ENCODE data around the gene PRCC. TPM values are rescaled to one million over a fixed set of nuclear protein-coding genes. Genes with fewer than 3 reads are reported as not detected.

Gene PRCC
- total and polyA plus RNA-seq, 7 experiments from 2014 or later: 40.9 to 88.9 (median 60.8) TPM

- ChIA-PET CTCF (no interaction called here), POLR2A (no interaction called here)
- Histone ChIP-seq H3K9me3 (ENCODE audit: control insufficient read depth in 2 of 3, low read length in 3 of 3) (no peaks in the 10 kb centered on the region), H3K27me3 (ENCODE audit: control insufficient read depth in 2 of 2, insufficient read depth in 2 of 2, low read length in 2 of 2) (no peaks in the 10 kb centered on the region), H3K4me3 (ENCODE audit: low read length) (no peak overlapping the region), H3K27ac (ENCODE audit: low read depth, low read length) (no peak overlapping the region), H3K4me1 (ENCODE audit: control insufficient read depth in 2 of 2, insufficient read depth in 2 of 2, low read length in 2 of 2) (peaks cover 26 to 61% of the 10 kb centered on the region in 2 donors), H3K36me3 (ENCODE audit: control insufficient read depth in 2 of 3, insufficient read depth in 3 of 3, low read length in 3 of 3) (peaks cover 0 to 46% (median 21%) of the 10 kb centered on the region in 3 experiments)
- H3K9me3 Mint-ChIP-seq: peaks cover 0 to 3% (median 0%) of the 10 kb centered on the region in 11 donors
- peaks cover 0 to 71% (median 25%) of the 10 kb centered on the region in 5 donors for H3K36me3 Mint-ChIP-seq
- no peaks in the 10 kb centered on the region for H3K27me3 Mint-ChIP-seq
- ATAC-seq (no peak), DNase-seq (no peak)
- peak overlapping the region in 2 of 10 donors; percentile 12 to 97 for H3K4me3 Mint-ChIP-seq
- H3K4me1 Mint-ChIP-seq: peaks cover 54 to 80% (median 60%) of the 10 kb centered on the region in 7 donors
- intact Hi-C loops (cut with micrococcal nuclease): no loop called here
- peak overlapping the region in 8 of 9 donors; percentile 2 to 100 (median 80) for H3K27ac Mint-ChIP-seq
Measured at GRCh38 chr1:156811168-156811567, 43.8 kb downstream of the PRCC start.

- peaks cover 0 to 6% (median 0%) of the 10 kb centered on the region in 11 donors for H3K9me3 Mint-ChIP-seq
- ChIA-PET POLR2A (interaction anchor here (0.7 kb wide), 1 partner anchor 12 kb away, joined by 3 read pairs; no protein-coding TSS in a partner anchor), CTCF (interaction anchor here (0.8 to 3.4 kb wide), 5 partner anchors 25 to 123 kb away, joined by 3 to 12 read pairs (median 4); partner anchors contain the start of gene NTRK1)
- DNase-seq: no peak
- H3K27ac ChIP-seq (ENCODE audit: low read depth, low read length): no peak overlapping the region
- H3K36me3 Mint-ChIP-seq: peaks cover 0 to 69% (median 18%) of the 10 kb centered on the region in 5 donors
- ATAC-seq: no peak
- H3K4me3 ChIP-seq (ENCODE audit: low read length): no peak overlapping the region
- intact Hi-C loops (cut with micrococcal nuclease): no loop called here
- no peaks in the 10 kb centered on the region for H3K27me3 ChIP-seq (ENCODE audit: control insufficient read depth in 2 of 2, insufficient read depth in 2 of 2, low read length in 2 of 2)
- no peaks in the 10 kb centered on the region for H3K27me3 Mint-ChIP-seq
- H3K4me3 Mint-ChIP-seq: peak overlapping the region in 9 of 10 donors; percentile 31 to 97 (median 82)
- peaks cover 56 to 82% (median 69%) of the 10 kb centered on the region in 7 donors for H3K4me1 Mint-ChIP-seq
- H3K36me3 ChIP-seq (ENCODE audit: control insufficient read depth in 2 of 3, insufficient read depth in 3 of 3, low read length in 3 of 3): peaks cover 0 to 34% (median 14%) of the 10 kb centered on the region in 3 experiments
- peaks cover 33 to 63% of the 10 kb centered on the region in 2 donors for H3K4me1 ChIP-seq (ENCODE audit: control insufficient read depth in 2 of 2, insufficient read depth in 2 of 2, low read length in 2 of 2)
- no peaks in the 10 kb centered on the region for H3K9me3 ChIP-seq (ENCODE audit: control insufficient read depth in 2 of 3, low read length in 3 of 3)
- H3K27ac Mint-ChIP-seq: peak overlapping the region; percentile 55 to 100 (median 99)
Measured at GRCh38 chr1:156812293-156812990, 45.1 kb downstream of the PRCC start.

- no peaks in the 10 kb centered on the region for H3K27me3 ChIP-seq (ENCODE audit: control insufficient read depth in 2 of 2, insufficient read depth in 2 of 2, low read length in 2 of 2)
- H3K27me3 Mint-ChIP-seq: no peaks in the 10 kb centered on the region
- H3K27ac ChIP-seq (ENCODE audit: low read depth, low read length): peak overlapping the region; percentile 98
- peaks cover 0 to 25% (median 14%) of the 10 kb centered on the region in 3 experiments for H3K36me3 ChIP-seq (ENCODE audit: control insufficient read depth in 2 of 3, insufficient read depth in 3 of 3, low read length in 3 of 3)
- peak overlapping the region; percentile 82 to 97 (median 84) for H3K4me3 Mint-ChIP-seq
- H3K4me3 ChIP-seq (ENCODE audit: low read length): peak overlapping the region; percentile 83
- ATAC-seq (no peak), DNase-seq (no peak)
- POLR2A ChIA-PET: interaction anchor here (1.3 kb wide), 1 partner anchor 47 kb away, joined by 4 read pairs; the partner anchor contains the start of gene NTRK1
- intact Hi-C loops (cut with micrococcal nuclease): no loop called here
- peaks cover 48 to 79% (median 60%) of the 10 kb centered on the region in 7 donors for H3K4me1 Mint-ChIP-seq
- H3K36me3 Mint-ChIP-seq: peaks cover 0 to 62% (median 15%) of the 10 kb centered on the region in 5 donors
- no peaks in the 10 kb centered on the region for H3K9me3 ChIP-seq (ENCODE audit: control insufficient read depth in 2 of 3, low read length in 3 of 3)
- CTCF ChIA-PET: interaction anchor here (1.1 to 3.4 kb wide), 4 partner anchors 8 to 124 kb away, joined by 3 to 12 read pairs (median 6); partner anchors contain the start of gene NTRK1
- H3K27ac Mint-ChIP-seq: peak overlapping the region in 8 of 9 donors; percentile 97 to 100 (median 99)
- H3K4me1 ChIP-seq (ENCODE audit: control insufficient read depth in 2 of 2, insufficient read depth in 2 of 2, low read length in 2 of 2): peaks cover 33 to 64% of the 10 kb centered on the region in 2 donors
- peaks cover 0 to 6% (median 0%) of the 10 kb centered on the region in 11 donors for H3K9me3 Mint-ChIP-seq
Measured at GRCh38 chr1:156813298-156813697, 46.0 kb downstream of the PRCC start.

- Mint-ChIP-seq H3K4me3 (peak overlapping the region; percentile 82 to 97 (median 84)), H3K27me3 (no peaks in the 10 kb centered on the region), H3K9me3 (peaks cover 0 to 6% (median 0%) of the 10 kb centered on the region in 11 donors), H3K36me3 (peaks cover 0 to 58% (median 15%) of the 10 kb centered on the region in 5 donors), H3K27ac (peak overlapping the region; percentile 90 to 100 (median 99)), H3K4me1 (peaks cover 45 to 76% (median 60%) of the 10 kb centered on the region in 7 donors)
- Histone ChIP-seq H3K27ac (ENCODE audit: low read depth, low read length) (peak overlapping the region; percentile 98), H3K27me3 (ENCODE audit: control insufficient read depth in 2 of 2, insufficient read depth in 2 of 2, low read length in 2 of 2) (no peaks in the 10 kb centered on the region), H3K36me3 (ENCODE audit: control insufficient read depth in 2 of 3, insufficient read depth in 3 of 3, low read length in 3 of 3) (peaks cover 0 to 19% (median 14%) of the 10 kb centered on the region in 3 experiments), H3K4me3 (ENCODE audit: low read length) (peak overlapping the region; percentile 83), H3K9me3 (ENCODE audit: control insufficient read depth in 2 of 3, low read length in 3 of 3) (no peaks in the 10 kb centered on the region), H3K4me1 (ENCODE audit: control insufficient read depth in 2 of 2, insufficient read depth in 2 of 2, low read length in 2 of 2) (peaks cover 33 to 59% of the 10 kb centered on the region in 2 donors)
- intact Hi-C loops (cut with micrococcal nuclease): loop anchor here in 1 of 2 donors (2.0 kb wide), 1 partner anchor 25 kb away; no protein-coding TSS in a partner anchor
- ATAC-seq (peak; percentile 45), DNase-seq (peak; percentile 54 to 79 (median 70))
- CTCF ChIA-PET: interaction anchor here (0.6 to 3.4 kb wide), 14 partner anchors 9 to 167 kb away, joined by 3 to 12 read pairs (median 3); partner anchors contain the start of genes HDGF and NTRK1
- POLR2A ChIA-PET: interaction anchor here (1.3 kb wide), 1 partner anchor 47 kb away, joined by 4 read pairs; the partner anchor contains the start of gene NTRK1
Measured at GRCh38 chr1:156813750-156814570, 46.6 kb downstream of the PRCC start.

GRCh38 chr1:156814571-156815260 lies 47.4 kb downstream of the PRCC start:
- Histone ChIP-seq H3K27ac (ENCODE audit: low read depth, low read length) (peak overlapping the region; percentile 98), H3K27me3 (ENCODE audit: control insufficient read depth in 2 of 2, insufficient read depth in 2 of 2, low read length in 2 of 2) (no peaks in the 10 kb centered on the region), H3K36me3 (ENCODE audit: control insufficient read depth in 2 of 3, insufficient read depth in 3 of 3, low read length in 3 of 3) (peaks cover 0 to 14% (median 12%) of the 10 kb centered on the region in 3 experiments), H3K4me3 (ENCODE audit: low read length) (peak overlapping the region; percentile 83), H3K9me3 (ENCODE audit: control insufficient read depth in 2 of 3, low read length in 3 of 3) (no peaks in the 10 kb centered on the region), H3K4me1 (ENCODE audit: control insufficient read depth in 2 of 2, insufficient read depth in 2 of 2, low read length in 2 of 2) (peaks cover 33 to 59% of the 10 kb centered on the region in 2 donors)
- intact Hi-C loops (cut with micrococcal nuclease): loop anchor here in 1 of 2 donors (2.0 to 5.0 kb wide), 2 partner anchors 24 to 323 kb away; partner anchors contain the start of gene ETV3
- POLR2A ChIA-PET: interaction anchor here (1.1 to 1.3 kb wide), 2 partner anchors 14 to 46 kb away, joined by 3 to 4 read pairs; partner anchors contain the start of gene NTRK1
- CTCF ChIA-PET: interaction anchor here (0.6 to 3.4 kb wide), 13 partner anchors 8 to 125 kb away, joined by 3 to 12 read pairs (median 3); partner anchors contain the start of genes HDGF and NTRK1
- H3K36me3 Mint-ChIP-seq: peaks cover 0 to 53% (median 15%) of the 10 kb centered on the region in 5 donors
- H3K4me1 Mint-ChIP-seq: peaks cover 45 to 72% (median 59%) of the 10 kb centered on the region in 7 donors
- peaks cover 0 to 6% (median 0%) of the 10 kb centered on the region in 11 donors for H3K9me3 Mint-ChIP-seq
- ATAC-seq (no peak), DNase-seq (peak in 2 of 9 donors; percentile 36 to 58)
- H3K4me3 Mint-ChIP-seq: peak overlapping the region; percentile 82 to 97 (median 84)
- peak overlapping the region; percentile 97 to 100 (median 99) for H3K27ac Mint-ChIP-seq
- no peaks in the 10 kb centered on the region for H3K27me3 Mint-ChIP-seq
